GM23248 (cell line): ENCODE results near the gene URB1. TPM values are rescaled to one million over a fixed set of nuclear protein-coding genes. Genes with fewer than 3 reads are reported as not detected.

Source experiments
- DNase-seq: peaks from one replicate; pipeline ENCODE4 v3.0.0-alpha.2; 2015
- H2AFZ ChIP-seq: fragments of 200-600 bp; sonication (generic); 2 replicates; pipeline ENCODE4 v1.6.1; 2016; ENCODE audit warnings: antibody characterized with exemption
- H3F3A ChIP-seq: fragments of 200-600 bp; sonication (generic); 2 replicates; pipeline ENCODE4 v1.6.1; 2016; ENCODE audit warnings: mild to moderate bottlenecking, antibody characterized with exemption, mixed run types; ENCODE audit not compliant: insufficient read depth
- H3K27ac ChIP-seq: fragments of 200-600 bp; sonication (generic); 2 replicates; pipeline ENCODE4 v1.5.1; 2016; ENCODE audit warnings: mild to moderate bottlenecking
- H3K27me3 ChIP-seq: fragments of 200-600 bp; sonication (generic); replicated peaks from 2 replicates; pipeline ENCODE4 v1.6.1; 2016; ENCODE audit warnings: mild to moderate bottlenecking; ENCODE audit not compliant: insufficient read depth
- H3K36me3 ChIP-seq: fragments of 200-600 bp; sonication (generic); 2 replicates; pipeline ENCODE4 v1.6.1; 2016; ENCODE audit warnings: low read depth, mild to moderate bottlenecking
- H3K4me1 ChIP-seq: fragments of 200-600 bp; sonication (generic); 2 replicates; pipeline ENCODE4 v1.6.1; 2016; ENCODE audit warnings: mild to moderate bottlenecking; ENCODE audit not compliant: insufficient read depth
- H3K4me2 ChIP-seq: fragments of 200-600 bp; sonication (generic); one replicate; pipeline ENCODE4 v1.6.1; 2016; ENCODE audit warnings: mild to moderate bottlenecking; ENCODE audit not compliant: unreplicated experiment
- H3K4me3 ChIP-seq: fragments of 200-600 bp; sonication (generic); 2 replicates; pipeline ENCODE4 v1.5.1; 2016; ENCODE audit warnings: mild to moderate bottlenecking
- H3K79me2 ChIP-seq: fragments of 200-600 bp; sonication (generic); 2 replicates; pipeline ENCODE4 v1.6.1; 2016; ENCODE audit warnings: mild to moderate bottlenecking; ENCODE audit not compliant: insufficient read depth
- H3K9ac ChIP-seq: fragments of 200-600 bp; sonication (generic); 2 replicates; pipeline ENCODE4 v1.6.1; 2016; ENCODE audit warnings: mild to moderate bottlenecking
- H3K9me2 ChIP-seq: fragments of 200-600 bp; sonication (generic); 2 replicates; pipeline ENCODE4 v1.6.1; 2016; ENCODE audit warnings: mixed run types, mild to moderate bottlenecking, moderate library complexity; ENCODE audit not compliant: insufficient read depth
- H3K9me3 ChIP-seq: fragments of 200-600 bp; sonication (generic); one replicate; pipeline ENCODE4 v1.6.1; 2017; ENCODE audit warnings: low read depth
- H4K20me1 ChIP-seq: fragments of 200-600 bp; sonication (generic); 2 replicates; pipeline ENCODE4 v1.6.0; 2016; ENCODE audit not compliant: insufficient read depth
- EZH2 ChIP-seq: fragments of 200-600 bp; sonication (generic); IDR thresholded peaks from 2 replicates; pipeline ENCODE4 v1.6.1; 2018; ENCODE audit warnings: antibody characterized with exemption, mild to moderate bottlenecking; ENCODE audit not compliant: insufficient read depth, poor library complexity, severe bottlenecking
- EZH2phosphoT487 ChIP-seq: fragments of 200-600 bp; sonication (generic); IDR thresholded peaks from 2 replicates; pipeline ENCODE4 v1.6.1; 2018; ENCODE audit warnings: antibody characterized with exemption, moderate library complexity, mild to moderate bottlenecking, low read depth; ENCODE audit not compliant: insufficient read depth
- WGBS, 2 experiments: methylation state at CpG; one replicate each; pipeline ENCODE4 v1.1.6; 2015 to 2017; ENCODE audit warnings: low lambda C conversion rate in 2 of 2, low coverage in 1 of 2; ENCODE audit errors: missing lambda C conversion rate in 2 of 2; 5-methylcytosine and 5-hydroxymethylcytosine counted together
- in situ Hi-C: fragments of 300-500 bp; cut with MboI; formaldehyde crosslinking; loops from 2 replicates; pipeline ENCODE4 v1.15.0; 2020
- polyA plus RNA-seq: library from polyadenylated mRNA; unstranded; fragments of >200 nt; fragmentation: Nextera tagmentation; extraction: Ambion mirVana; gene quantifications from 2 replicates; pipeline ENCODE4 v1.2.1, GENCODE V29; 2016
- total RNA-seq: library from RNA; depleted of rRNA; stranded (reverse); fragments of >200 nt; shearing (Covaris generic); gene quantifications from 2 replicates; pipeline ENCODE4 v1.2.3, GENCODE V29; 2014

The URB1 gene
- total and polyA plus RNA-seq, 2 experiments from 2014 or later, result 4.9 to 15.7 TPM

DNA sequence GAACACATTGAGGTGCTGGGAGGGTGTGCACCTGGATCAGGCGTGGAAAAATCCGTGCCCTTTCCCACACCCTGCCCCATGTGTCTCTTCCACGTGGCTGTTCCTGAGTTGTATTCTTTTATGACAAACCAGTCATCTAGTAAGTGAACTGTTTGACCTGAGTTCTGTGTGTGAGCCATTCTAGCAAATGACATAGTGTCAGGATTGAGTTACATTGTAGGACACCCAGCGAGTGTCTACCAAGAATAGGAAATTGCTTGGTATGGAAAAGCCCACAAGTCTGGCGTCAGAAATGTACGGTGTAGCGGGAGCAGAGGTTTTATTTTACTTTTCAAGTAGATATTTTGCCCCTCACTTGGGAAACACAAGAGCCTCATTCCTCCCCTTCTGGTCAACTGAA lies 95.4 kb downstream of the URB1 start:
- H3K4me3 ChIP-seq, result no peak overlapping the region
- H3K79me2 ChIP-seq, result no peaks in the 10 kb centered on the region
- no peak overlapping the region for H3K9ac ChIP-seq
- H3F3A ChIP-seq, result no peaks in the 10 kb centered on the region
- H3K27me3 ChIP-seq, result no peaks in the 10 kb centered on the region
- no peaks in the 10 kb centered on the region for H3K4me1 ChIP-seq
- in situ Hi-C loops, result no loop called here
- 88 to 93% methylated on average over 7 of the region's 7 CpGs for WGBS, 2 experiments
- no peaks in the 10 kb centered on the region for H3K9me2 ChIP-seq
- DNase-seq, result no peak
- TF ChIP-seq EZH2, result no peak
- no peak for TF ChIP-seq EZH2phosphoT487
- no peak overlapping the region for H3K4me2 ChIP-seq
- H3K27ac ChIP-seq, result no peak overlapping the region
- no peak overlapping the region for H2AFZ ChIP-seq
- no peaks in the 10 kb centered on the region for H3K9me3 ChIP-seq
- no peaks in the 10 kb centered on the region for H4K20me1 ChIP-seq
- H3K36me3 ChIP-seq, result no peaks in the 10 kb centered on the region

DNA sequence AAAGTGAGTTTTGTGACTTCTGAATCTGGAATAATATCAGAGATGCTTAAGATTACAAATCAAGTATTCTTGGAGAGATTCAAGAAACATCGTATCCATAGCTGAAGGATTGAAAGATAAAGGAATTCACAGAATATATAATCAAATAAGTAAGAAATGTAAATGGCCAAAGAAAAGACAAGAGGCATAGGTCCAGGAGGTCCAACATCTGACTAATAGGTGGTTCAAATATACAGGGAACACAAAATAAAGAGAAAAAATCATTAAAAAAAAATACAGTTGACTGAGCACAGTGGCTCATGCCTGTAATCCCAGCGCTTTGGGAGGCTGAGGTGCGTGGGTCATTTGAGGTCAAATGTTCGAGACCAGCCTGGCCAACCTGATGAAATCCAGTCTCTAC lies 107.3 kb downstream of the URB1 start:
- H3K9ac ChIP-seq, result no peak overlapping the region

DNA sequence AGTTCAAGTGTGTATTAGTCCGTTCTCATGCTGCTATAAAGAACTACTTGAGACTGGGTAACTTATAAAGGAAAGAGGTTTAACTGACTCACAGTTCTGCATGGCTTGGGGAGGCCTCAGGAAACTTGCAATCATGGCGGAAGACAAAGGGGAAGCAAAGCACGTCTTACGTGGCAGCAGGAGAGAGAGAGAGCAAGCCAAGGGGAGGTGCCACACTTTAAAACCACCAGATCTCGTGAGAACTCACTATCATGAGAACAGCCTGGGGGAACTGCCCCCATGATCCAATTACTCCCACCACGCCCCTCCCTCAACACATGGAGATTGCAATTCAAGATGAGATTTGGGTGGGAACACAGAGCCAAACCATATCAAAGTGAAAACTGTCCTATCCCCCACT lies 109.8 kb downstream of the URB1 start:
- Histone ChIP-seq H3K9ac (no peak overlapping the region), H3K9me3 (no peaks in the 10 kb centered on the region), H2AFZ (no peak overlapping the region), H3K36me3 (no peaks in the 10 kb centered on the region), H3K9me2 (no peaks in the 10 kb centered on the region), H4K20me1 (no peaks in the 10 kb centered on the region), H3K27ac (no peak overlapping the region), H3F3A (peaks cover 5% of the 10 kb centered on the region; the same call in 1 of the 2 replicates), H3K4me1 (0 out of 2 replicates have a peak, but pooled peaks cover 1% of the 10 kb centered on the region), H3K79me2 (peaks cover 5% of the 10 kb centered on the region), H3K4me2 (no peak overlapping the region), H3K4me3 (no peak overlapping the region), H3K27me3 (no peaks in the 10 kb centered on the region)
- in situ Hi-C loops, result no loop called here
- TF ChIP-seq EZH2phosphoT487 (no peak), EZH2 (no peak)
- 89 to 92% methylated on average over 6 of the region's 6 CpGs for WGBS, 2 experiments
- DNase-seq, result no peak

More for the DNA sequence above, 107.3 kb downstream of the URB1 start:
- Histone ChIP-seq H3K9me2 (no peaks in the 10 kb centered on the region), H3K4me3 (no peak overlapping the region), H3K79me2 (0 out of 2 replicates have a peak, but pooled peaks cover 5% of the 10 kb centered on the region), H3K27me3 (no peaks in the 10 kb centered on the region), H3K27ac (no peak overlapping the region), H3K4me2 (no peak overlapping the region), H3F3A (no peaks in the 10 kb centered on the region), H2AFZ (no peak overlapping the region), H4K20me1 (no peaks in the 10 kb centered on the region), H3K4me1 (no peaks in the 10 kb centered on the region), H3K9me3 (no peaks in the 10 kb centered on the region), H3K36me3 (no peaks in the 10 kb centered on the region)
- in situ Hi-C loops, result no loop called here
- TF ChIP-seq EZH2phosphoT487 (no peak), EZH2 (no peak)
- no peak for DNase-seq
- WGBS, 2 experiments, result 86 to 90% methylated on average over 4 of the region's 4 CpGs

DNA sequence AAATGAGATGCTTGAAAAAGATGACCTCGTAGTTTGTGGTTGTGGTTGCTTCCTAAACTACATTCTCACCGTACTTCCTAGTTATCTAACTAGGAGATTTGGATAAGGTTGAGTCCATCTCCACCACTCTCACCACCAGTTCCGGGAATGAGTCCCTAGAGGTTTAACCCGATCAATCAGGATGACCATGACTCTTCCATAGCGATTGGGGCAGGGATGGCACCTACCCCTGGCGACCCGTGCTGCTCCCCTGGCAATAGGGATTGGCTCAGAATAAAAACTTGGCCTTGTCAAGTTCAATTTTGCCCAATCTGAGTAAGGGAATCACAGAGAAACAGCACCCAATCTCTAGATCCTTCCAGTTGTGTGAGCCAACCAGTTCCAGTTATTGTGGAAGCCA lies 111.3 kb downstream of the URB1 start:
- H3K9ac ChIP-seq, result no peak overlapping the region
- H3K9me2 ChIP-seq, result no peaks in the 10 kb centered on the region
- no peaks in the 10 kb centered on the region for H3K36me3 ChIP-seq
- no peaks in the 10 kb centered on the region for H3K9me3 ChIP-seq
- DNase-seq, result no peak
- in situ Hi-C loops, result no loop called here
- no peak overlapping the region for H3K4me2 ChIP-seq
- TF ChIP-seq EZH2phosphoT487, result no peak
- TF ChIP-seq EZH2, result no peak
- H3K4me3 ChIP-seq, result no peak overlapping the region
- no peak overlapping the region for H2AFZ ChIP-seq
- H3K4me1 ChIP-seq, result 0 out of 2 replicates have a peak, but pooled peaks cover 6% of the 10 kb centered on the region
- H3K79me2 ChIP-seq, result peaks cover 20% of the 10 kb centered on the region
- H3K27ac ChIP-seq, result no peak overlapping the region
- H3K27me3 ChIP-seq, result no peaks in the 10 kb centered on the region
- 91 to 93% methylated on average over 7 of the region's 7 CpGs for WGBS, 2 experiments
- H3F3A ChIP-seq, result peaks cover 5% of the 10 kb centered on the region; the same call in 1 of the 2 replicates
- no peaks in the 10 kb centered on the region for H4K20me1 ChIP-seq

DNA sequence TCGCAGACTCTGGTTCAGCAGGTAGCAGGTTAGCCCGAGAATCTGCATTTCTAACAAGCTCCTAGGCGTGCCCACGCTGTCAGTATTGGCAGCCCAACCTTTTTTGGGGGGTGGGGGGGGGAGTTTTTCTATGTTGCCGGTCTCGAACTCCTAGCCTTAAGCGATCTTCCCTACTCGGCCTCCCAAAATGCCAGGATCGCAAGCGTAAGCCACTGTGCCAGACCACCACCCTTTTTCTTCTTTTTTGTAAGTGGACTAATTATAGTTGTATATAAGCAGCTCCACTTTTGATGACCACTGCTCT lies 113.5 kb downstream of the URB1 start:
- in situ Hi-C loops, result no loop called here
- TF ChIP-seq EZH2phosphoT487, result no peak
- TF ChIP-seq EZH2, result no peak
- peak overlapping the region; percentile 75 for H2AFZ ChIP-seq

More for the DNA sequence above, 113.5 kb downstream of the URB1 start:
- Histone ChIP-seq H3K9ac (peak overlapping the region; percentile 86), H3K4me3 (peak overlapping the region; percentile 85), H3K4me2 (peak overlapping the region; percentile 89), H3K9me2 (no peaks in the 10 kb centered on the region), H3F3A (peaks cover 5% of the 10 kb centered on the region; the same call in 1 of the 2 replicates), H3K27me3 (no peaks in the 10 kb centered on the region), H4K20me1 (no peaks in the 10 kb centered on the region), H3K27ac (peak overlapping the region; percentile 55), H3K9me3 (no peaks in the 10 kb centered on the region), H3K36me3 (no peaks in the 10 kb centered on the region; the same call in 1 of the 2 replicates), H3K79me2 (peaks cover 29% of the 10 kb centered on the region), H3K4me1 (0 out of 2 replicates have a peak, but pooled peaks cover 6% of the 10 kb centered on the region)
- no peak for DNase-seq
- WGBS, 2 experiments, result 1 to 2% methylated on average over 10 of the region's 10 CpGs
